ENCODE measurements around the gene GNAZ. TPM values are rescaled to one million over a fixed set of nuclear protein-coding genes. Genes with fewer than 3 reads are reported as not detected.

GNAZ gene
- total and polyA plus RNA-seq, 7 donors, result under 0.01 to 27.6 (median 22.8) TPM

DNA sequence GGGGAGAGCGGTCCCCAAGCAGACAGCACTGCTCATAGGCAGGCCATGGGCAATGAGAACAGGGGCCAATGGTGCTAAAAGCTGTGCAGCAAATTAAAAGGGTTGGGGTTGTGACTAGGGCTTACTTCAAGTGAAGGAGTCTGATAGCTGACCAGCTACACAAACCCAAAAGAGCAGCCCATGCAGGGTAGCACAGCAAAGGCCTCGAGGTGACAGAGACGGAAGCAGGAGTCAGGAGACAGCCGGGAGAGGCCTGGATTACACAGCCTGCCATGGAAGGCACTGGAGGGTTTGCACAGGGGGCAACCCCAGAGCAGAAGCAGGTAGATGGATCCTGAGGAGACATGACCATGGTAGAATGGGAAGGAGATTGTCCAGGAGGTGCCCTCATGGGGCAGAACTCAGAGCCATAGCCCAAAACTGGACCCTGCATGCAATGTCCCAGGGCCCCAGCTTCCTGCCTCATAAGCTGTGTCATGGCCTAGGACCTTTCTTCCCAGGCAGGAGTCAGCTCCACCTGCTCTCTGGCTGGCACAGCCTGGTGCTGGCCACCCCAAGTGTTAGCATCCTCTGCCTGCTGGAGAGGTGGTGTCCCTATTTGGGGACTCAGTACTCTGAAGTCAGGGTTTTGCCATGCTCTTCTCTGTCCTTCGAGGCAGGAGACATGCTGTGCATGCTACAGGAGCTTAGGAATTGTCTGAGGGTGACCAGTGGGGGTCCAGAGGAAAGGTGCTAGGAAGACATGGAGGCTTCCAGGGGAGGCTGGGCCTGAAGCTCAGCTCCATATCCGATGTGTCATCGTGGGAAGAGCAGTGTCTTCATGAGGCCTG lies 38.1 kb downstream of the GNAZ start:
- Histone ChIP-seq H3K27me3 (no peaks in the 10 kb centered on the region), H3K36me3 (no peaks in the 10 kb centered on the region), H3K4me3 (no peak overlapping the region), H3K4me1 (peaks cover 0 to 7% (median 0%) of the 10 kb centered on the region in 4 donors), H3K9me3 (no peaks in the 10 kb centered on the region), H3K27ac (no peak overlapping the region)
- no peak for TF ChIP-seq CTCF (IDR thresholded peaks at IDR 0.05)
- TF ChIP-seq POLR2AphosphoS5 (IDR thresholded peaks at IDR 0.05), result no peak
- TF ChIP-seq POLR2A (IDR thresholded peaks at IDR 0.05), result no peak
- no peak for TF ChIP-seq EP300 (IDR thresholded peaks at IDR 0.05)
- intact Hi-C loops (cut with DNase I), result no loop called here
- WGBS, 2 donors, result 81 to 84% methylated on average over 7 of the region's 7 CpGs
- DNase-seq, result no peak

- Histone ChIP-seq H3K9me3 (no peaks in the 10 kb centered on the region), H3K27me3 (no peaks in the 10 kb centered on the region), H3K4me3 (no peak overlapping the region), H3K27ac (no peak overlapping the region), H3K36me3 (no peaks in the 10 kb centered on the region), H3K4me1 (peaks cover 0 to 7% (median 0%) of the 10 kb centered on the region in 4 donors)
- no peak for DNase-seq
- intact Hi-C loops (cut with DNase I), result no loop called here
- TF ChIP-seq EP300 (IDR thresholded peaks at IDR 0.05) (no peak), CTCF (IDR thresholded peaks at IDR 0.05) (no peak), POLR2A (IDR thresholded peaks at IDR 0.05) (no peak), POLR2AphosphoS5 (IDR thresholded peaks at IDR 0.05) (no peak)
- WGBS, 2 donors, result 90 to 92% methylated on average over 6 of the region's 6 CpGs
These were observed 38.7 kb downstream of the GNAZ start for GRCh38 chr22:23109079-23109347.

GRCh38 chr22:23109441-23109978 lies 39.2 kb downstream of the GNAZ start:
- Histone ChIP-seq H3K36me3 (no peaks in the 10 kb centered on the region), H3K27ac (no peak overlapping the region)
- 89 to 90% methylated on average over 5 of the region's 5 CpGs for WGBS, 2 donors

DNA sequence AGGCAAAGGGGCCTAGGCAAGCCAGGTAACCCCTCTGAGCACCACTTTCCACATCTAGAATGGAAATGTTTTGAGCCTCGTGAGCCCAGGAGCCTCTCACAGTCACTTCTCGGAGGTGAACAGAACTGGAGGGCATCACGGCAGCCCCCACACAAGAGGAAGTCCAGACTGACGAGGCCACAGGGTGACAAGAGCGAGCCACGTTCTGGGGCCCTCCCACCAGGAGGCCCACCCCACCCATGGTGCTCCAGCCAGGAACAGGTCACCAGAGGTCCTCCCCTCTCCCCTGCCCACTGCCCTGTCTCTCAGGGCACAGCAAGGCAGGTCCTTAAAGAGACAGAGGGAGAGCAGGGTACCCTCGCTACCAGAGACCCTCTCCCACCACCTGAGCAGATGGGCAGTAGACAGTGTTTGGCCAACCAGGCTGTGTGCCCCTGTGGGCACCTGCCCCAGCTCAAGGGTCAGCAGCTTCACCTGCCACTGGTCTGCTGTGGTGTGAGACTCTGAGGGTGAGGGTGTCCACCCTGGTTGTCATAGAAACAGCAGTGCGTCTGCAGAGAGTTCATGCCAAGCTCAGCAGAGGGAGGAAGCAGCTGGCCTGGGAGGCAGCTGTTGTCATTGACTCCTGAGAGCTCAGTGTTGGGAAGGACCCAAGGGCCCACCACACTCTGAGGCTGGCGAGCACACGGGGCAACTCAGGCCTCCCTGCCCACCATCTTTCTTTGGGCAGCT lies 40.0 kb downstream of the GNAZ start:
- WGBS, 2 donors, result 75 to 84% methylated on average over 10 of the region's 10 CpGs
- DNase-seq, result no peak
- TF ChIP-seq POLR2AphosphoS5 (IDR thresholded peaks at IDR 0.05) (no peak), POLR2A (IDR thresholded peaks at IDR 0.05) (no peak), CTCF (IDR thresholded peaks at IDR 0.05) (no peak), EP300 (IDR thresholded peaks at IDR 0.05) (no peak)
- Histone ChIP-seq H3K9me3 (no peaks in the 10 kb centered on the region), H3K4me3 (no peak overlapping the region), H3K36me3 (no peaks in the 10 kb centered on the region), H3K4me1 (peaks cover 0 to 7% (median 0%) of the 10 kb centered on the region in 4 donors), H3K27ac (no peak overlapping the region), H3K27me3 (no peaks in the 10 kb centered on the region)
- intact Hi-C loops (cut with DNase I), result no loop called here

More at GRCh38 chr22:23109441-23109978, 39.2 kb downstream of the GNAZ start:
- no peak for TF ChIP-seq POLR2A (IDR thresholded peaks at IDR 0.05)
- no peak for TF ChIP-seq POLR2AphosphoS5 (IDR thresholded peaks at IDR 0.05)
- TF ChIP-seq EP300 (IDR thresholded peaks at IDR 0.05), result no peak
- no peak for TF ChIP-seq CTCF (IDR thresholded peaks at IDR 0.05)
- Histone ChIP-seq H3K4me3 (no peak overlapping the region), H3K9me3 (no peaks in the 10 kb centered on the region), H3K4me1 (peaks cover 0 to 7% (median 0%) of the 10 kb centered on the region in 4 donors), H3K27me3 (no peaks in the 10 kb centered on the region)
- no peak for DNase-seq
- intact Hi-C loops (cut with DNase I), result no loop called here
